HG03135 (cell line): ENCODE measurements around the gene CCDC192.
"Not testable (repeated sequence)": the region's sequence is repeated elsewhere in the genome, so short reads cannot be mapped to it uniquely, and the experiment has no call there.

ENCODE experiments used
- ATAC-seq: cut with Tn5 transposase; IDR thresholded peaks from one replicate; pipeline ENCODE4 v1.9.1; 2021; ENCODE audit warnings: mild to moderate bottlenecking, moderate library complexity; ENCODE audit not compliant: unreplicated experiment

The CCDC192 gene, protein sequence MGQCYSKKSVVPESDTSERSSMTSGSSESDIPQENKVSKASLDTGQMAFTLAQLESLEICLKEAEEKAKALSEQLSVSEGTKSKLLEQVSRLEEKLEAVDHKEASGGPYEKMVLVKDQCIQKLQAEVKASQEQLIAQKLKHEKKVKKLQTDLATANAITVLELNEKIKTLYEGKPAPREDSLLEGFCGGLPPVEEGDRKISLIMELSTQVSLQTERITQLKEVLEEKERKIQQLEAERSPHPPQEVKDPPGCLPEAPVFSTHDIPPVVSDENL

DNA sequence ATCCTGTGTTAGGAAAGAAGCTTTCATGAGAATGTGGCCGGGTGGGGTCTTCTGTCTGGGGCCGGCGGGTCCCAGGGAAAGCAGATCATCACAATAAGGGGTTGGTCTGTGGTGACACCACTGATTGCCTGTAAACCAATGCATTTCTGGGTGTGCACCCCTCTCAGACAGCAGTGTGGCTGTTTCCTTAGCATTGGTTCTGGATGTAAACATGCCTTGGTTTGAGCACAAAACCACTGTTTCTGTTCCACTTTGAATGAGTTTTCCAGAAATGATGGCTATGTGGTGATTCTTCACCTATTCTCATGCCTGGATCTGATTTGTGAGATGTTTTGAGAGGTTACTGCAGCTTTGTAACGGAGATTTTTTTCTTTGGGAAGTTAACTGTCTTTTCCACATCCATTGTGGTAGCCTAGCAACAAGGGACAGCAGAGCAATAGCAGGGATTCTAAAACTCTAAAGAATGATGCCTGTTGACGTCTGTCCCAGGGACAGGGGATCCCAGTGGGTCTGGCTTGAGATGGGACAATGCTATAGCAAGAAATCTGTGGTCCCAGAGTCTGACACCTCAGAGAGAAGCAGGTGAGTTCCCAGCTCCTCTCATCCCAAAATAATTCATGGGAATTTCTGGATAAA, at the start of gene CCDC192:
Gene CCDC192 (plus strand): TSS at position 466 of the 636 bp plus-strand sequence. CDS start 55 bp downstream, at position 521.
- no peak for ATAC-seq

DNA sequence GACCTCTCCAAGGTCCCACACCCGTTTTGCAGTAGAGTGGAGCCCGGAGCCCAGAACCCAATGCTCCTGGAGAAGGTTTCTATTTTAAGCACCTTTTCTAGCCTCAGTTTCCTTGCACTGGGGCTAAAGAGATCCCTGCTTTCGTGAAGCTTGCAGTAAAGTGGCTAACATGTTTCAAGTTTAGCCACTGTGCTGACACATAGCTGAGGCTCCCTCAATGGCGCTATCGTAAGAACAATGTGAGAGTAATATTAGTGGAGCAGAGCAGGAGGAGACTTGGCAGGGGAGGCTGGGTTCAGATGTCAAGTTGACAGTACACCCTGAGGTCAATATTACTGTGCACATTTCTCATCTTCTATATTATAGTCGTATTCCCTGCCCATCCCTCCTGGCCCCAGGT, 46.4 kb upstream of the CCDC192 start:
- ATAC-seq = no peak

DNA sequence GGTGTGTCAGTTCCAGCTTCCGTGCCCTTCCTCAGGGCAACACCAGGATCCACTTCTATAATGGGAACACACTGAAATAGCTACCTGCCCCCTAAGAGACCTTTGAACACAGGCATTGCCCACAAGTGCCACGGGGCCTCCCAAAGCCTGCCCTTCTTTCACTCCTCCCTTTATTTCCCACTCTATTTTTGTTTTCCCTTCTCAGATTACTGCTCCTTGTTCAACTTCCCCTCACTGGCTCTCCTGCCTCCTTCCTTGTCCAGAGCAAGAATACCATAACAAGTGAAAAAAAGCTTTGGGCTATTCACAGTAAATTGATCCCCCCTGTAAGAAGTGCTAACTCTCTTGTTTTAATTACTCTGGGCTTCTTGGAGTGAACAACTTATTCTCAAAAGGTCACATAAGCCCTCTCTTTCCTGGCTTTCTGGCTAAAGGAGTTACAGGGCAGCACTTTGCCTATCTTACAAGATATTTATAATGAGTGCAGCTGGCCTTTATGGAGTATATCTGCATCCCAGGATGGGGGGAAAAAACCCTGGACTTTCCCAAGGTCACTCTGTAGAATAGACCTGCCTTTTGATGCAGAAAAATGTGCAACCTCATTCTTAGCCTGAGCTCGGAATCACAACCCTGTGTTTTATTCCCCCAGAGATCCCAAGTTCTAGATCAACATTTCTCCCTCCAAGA, 43.0 kb upstream of the CCDC192 start:
- no peak for ATAC-seq

DNA sequence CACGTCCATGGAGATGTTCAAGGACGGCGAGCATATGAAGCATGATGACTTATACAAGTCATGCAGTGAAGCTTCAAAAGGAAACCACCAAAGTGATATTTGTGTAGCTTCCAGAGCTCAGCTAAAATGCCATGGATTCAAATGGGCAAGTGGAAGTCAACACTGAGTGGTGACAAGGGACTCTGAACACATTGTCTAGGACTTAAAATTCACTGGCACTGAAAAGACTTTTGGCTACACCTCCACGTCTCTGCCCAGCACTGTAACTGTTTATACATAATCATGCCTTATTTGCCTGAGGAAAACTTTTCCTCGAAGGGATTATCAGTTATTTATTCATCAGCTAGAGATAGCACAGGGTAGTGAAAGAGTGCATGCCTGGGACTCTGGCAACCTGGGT, 39.1 kb upstream of the CCDC192 start:
- ATAC-seq = no peak

DNA sequence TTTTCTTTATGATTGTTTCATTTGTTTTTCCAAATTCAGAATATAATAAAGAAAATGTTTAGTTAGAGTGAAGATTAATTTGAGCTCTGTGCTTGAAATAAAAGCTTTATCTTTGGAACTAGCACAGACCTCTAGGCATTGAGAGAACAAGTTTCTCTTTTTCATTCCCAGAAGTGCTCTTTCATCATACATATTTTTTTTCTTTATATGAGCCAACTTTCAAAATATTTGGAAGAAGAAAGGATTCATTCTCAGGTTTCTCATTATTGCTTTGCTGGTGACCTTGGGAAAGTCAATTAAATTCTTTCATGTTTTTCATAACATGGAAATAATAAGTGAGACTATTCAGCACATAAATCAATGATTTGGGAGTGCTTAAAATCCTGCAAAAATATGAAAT, 37.5 kb upstream of the CCDC192 start:
- ATAC-seq = no peak

DNA sequence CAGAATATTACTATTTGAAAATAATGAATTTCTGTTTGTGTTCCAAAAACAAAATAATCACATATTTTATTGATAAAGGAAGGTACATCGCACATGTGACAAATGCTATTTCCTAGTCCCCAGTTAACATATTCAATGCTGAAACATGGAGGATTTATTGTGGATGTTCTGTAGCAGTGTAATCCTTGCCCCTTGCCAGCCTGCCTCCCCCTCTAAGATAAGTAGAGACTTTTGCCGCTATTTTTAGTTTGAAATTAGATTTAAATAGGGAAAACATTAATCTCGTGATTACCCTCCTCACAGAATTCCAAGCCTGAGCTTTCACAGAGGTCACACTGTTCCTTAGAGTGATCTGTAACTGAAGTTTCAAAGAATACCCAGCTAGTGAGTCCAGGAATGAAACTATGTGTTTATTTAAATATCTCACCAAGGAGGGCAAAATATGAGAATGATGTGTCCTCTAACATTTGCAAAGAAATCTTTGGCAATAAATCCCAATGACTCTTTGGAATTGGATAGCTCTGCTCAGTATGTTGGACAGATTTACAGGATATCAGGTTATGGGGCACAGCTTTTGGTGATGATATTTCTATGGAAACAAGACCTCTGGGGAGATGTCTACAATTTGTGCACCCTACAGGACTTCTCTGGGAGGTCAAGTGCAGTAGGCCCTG, 37.0 kb upstream of the CCDC192 start:
- ATAC-seq = no peak

DNA sequence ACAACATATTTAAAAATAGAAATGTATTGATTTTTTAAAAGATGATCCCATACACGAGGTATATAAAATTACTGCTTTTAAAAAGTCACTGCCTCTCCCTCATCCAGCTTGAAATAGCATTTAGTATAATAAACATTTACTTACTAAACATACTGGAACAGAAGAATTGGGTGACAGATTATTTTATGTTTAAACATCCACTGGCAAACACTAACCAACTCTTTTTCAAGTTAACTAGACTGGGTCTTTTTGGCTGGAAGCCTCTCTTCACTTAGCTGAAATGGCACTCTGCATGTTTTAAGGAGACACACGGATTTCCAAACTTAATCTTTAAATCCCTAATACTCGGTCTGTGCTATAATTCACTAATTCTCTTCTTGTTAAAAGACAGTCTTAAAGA, 35.3 kb upstream of the CCDC192 start:
- ATAC-seq = no peak

DNA sequence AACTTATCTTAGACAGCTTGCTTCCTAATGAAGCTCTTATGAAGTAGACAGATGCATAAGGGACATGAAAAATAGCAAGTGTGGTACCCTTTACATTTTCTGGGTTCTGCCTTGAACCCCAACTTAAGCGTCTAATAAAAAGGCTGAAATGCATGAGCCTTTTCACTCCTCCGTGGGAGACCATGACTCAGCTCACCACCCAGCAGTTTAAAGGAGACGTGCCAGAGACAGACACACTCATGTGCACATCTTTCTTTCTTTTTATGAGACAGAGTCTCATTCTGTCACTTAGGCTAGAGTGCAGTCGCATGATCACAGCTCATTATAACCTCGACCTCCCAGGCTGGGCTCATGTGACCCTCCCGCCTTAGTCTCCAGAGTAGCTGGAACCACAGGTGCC, 32.0 kb upstream of the CCDC192 start:
- no peak for ATAC-seq

DNA sequence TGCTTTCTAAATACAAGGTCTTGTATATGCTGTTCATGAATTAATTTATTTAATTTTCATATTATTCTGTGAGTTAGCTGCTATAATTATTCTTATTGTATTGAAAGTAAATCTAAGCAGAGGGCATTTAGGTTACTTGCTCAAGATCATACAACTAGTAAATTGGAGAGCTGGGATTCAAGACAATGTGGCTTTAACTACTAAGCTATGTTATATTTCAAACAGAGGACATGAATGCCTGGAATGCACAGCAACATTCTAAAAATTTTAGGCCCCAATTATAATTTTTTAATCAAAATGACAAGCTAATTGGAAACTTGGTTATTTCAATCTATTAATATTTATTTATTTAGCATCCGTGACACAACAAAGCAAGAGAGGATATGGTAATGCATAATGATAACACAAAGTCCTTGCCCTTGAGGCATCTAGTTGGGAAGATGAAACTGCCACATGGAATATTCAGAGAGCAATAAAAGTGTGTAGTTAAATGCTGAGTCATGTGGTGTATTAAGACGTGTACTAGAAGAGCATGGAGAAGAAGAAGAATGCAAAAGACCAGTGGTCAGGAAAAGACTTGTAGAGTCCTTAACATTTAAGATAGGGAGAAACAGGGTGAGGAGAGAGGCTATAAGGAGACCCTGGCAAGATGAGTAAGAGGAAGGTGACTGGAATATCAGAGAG, 29.9 kb upstream of the CCDC192 start:
- ATAC-seq = no peak

DNA sequence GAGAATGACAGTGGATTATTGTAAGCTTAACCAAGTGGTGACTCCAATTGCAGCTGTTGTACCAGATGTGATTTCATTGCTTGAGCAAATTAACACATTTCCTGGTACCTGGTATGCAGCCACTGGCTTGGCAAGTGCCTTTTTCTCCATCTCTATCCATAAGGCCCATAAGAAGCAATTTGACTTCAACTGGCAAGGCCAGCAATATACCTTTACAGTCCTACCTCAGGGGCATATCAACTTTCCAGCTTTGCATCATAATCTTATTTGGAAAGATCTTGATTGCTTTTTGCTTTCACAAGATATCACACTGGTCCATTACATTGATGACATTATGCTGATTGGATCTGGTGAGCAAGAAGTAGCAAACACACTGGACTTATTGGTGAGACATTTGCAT, 26.2 kb upstream of the CCDC192 start:
- ATAC-seq = not testable (repeated sequence)

DNA sequence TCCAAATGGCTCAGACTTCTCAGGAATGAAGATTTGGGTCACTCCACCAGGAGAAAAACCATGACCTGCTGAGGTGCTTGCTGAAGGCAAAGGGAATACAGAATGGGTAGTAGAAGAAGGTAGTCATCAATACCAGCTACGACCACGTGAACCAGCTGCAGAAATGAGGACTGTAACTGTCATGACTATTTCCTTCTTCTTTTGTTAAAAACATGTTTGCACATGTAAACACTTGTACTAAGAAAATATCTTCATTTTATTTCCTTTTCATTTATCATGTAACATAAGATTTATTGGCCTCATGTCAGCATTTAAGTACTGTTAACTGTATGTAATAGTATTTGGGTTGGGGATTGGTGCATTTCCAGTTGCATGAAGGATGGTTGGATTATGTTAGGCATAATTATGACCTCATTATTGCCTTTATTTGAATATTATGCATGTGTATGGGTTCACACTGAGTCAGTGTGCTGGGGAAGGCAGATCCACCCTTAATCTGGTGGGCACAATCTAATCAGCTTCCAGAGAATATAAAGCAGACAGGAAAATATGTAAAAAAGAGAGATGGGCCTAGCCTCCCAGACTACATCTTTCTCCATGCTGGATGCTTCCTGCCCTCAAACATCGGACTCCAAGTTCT, 23.4 kb upstream of the CCDC192 start:
- not testable (repeated sequence) for ATAC-seq

DNA sequence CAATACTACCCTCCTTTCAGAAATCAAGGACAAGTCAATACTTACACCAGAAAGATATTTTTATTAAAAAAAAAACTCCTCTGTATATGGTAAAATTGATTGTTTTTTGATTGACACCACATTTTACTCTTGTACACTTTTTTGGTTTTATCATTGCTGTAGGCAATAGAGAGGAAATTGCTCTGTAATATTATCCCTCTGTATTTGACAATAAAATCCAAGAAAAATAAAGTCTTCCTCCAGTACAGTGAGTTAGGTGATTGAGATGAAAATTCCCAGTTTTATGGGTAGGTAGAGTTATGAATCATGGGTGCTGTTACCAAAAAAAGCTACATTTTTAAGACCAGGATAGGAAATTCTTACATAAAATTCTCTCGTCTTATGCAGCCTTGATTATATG, 22.6 kb upstream of the CCDC192 start:
- ATAC-seq = no peak

DNA sequence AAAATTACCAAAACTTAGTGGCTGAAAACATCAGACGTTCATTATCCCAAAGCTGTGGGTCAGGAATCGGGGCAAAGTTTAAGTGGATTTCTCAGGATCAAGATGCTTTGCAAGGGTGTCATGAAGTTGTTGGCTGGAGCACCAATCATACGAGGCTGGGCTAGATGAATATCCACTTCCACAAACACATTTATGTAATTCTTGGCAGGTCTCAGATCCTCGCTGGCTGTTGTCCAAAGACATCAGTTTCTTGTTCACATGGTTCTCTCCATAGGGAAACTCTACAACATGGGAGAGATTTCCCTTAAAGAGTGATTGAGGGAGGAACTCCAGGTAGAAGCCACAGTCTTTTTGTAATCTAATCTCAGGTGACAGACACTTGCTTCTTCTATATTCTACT, 20.2 kb upstream of the CCDC192 start:
- ATAC-seq = no peak

DNA sequence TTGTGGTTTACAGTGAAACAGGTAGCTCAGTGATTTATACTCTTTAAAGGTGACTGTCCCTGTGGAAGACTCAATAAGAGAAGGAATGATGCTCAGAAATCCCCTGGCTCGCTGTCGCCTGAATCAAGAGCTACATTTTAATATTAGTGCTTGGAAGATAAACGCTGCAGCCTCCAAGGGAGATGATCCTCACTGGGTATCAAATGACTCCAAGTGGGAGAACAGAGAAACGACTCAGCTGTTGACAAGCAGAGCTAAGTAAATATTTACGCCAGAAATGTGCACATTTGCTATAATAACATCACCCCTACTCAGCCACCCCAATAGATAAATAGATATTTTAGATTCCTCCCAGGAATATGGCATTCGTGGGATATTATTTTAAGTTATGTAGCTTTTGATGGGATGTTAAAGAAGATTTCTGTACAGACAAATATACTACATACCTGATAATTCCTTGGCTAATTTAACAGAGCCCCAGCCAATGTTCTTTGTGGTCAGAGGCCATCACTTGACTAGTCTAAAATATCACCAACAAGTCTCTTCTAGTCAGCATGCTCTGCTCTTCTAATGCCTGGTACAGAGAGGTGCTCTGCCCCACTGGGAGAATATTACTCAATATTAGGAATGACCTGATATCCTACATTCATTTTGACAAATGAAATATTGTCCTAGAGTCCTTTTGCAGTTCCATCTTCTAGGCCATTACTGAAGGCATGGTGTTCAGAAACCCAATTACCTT, 18.3 kb upstream of the CCDC192 start:
- no peak for ATAC-seq

DNA sequence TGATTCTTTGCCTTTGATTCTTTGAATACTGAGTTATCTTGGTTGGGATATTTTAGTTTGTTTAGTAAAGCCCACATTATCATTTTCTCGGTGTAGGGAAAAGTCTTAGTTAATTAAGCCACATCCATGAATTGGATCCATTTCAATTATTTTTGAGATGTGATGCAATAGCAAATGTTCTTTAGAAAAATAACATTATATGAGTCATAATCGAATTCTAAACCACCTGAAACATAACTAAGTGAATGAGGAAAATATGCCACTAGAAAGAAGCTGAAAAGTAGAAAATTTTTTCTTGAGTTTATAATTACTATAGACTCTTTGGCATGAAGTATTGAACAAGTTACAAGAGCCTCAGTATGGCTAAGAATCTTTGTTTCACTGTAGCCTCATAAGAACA, 17.5 kb upstream of the CCDC192 start:
- ATAC-seq = no peak

DNA sequence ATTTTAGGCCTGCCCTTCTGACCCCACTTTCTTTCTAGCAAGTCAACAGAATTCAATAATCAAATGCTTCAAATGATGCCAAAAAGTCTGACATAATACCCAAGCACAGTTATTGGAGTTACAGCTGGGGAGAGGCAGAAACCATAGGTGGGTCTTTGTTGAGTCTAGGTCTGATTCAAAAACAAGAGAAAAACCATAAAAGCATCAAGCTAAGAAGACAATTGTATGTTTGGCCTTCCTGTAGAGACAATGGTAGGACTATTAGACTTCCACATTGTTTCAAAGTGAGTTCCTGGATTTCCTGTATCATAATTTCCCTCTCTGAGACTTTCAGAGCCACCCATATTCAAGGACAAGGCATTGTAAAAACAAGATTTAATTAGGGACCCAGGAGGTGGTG, 16.8 kb upstream of the CCDC192 start:
- no peak for ATAC-seq

DNA sequence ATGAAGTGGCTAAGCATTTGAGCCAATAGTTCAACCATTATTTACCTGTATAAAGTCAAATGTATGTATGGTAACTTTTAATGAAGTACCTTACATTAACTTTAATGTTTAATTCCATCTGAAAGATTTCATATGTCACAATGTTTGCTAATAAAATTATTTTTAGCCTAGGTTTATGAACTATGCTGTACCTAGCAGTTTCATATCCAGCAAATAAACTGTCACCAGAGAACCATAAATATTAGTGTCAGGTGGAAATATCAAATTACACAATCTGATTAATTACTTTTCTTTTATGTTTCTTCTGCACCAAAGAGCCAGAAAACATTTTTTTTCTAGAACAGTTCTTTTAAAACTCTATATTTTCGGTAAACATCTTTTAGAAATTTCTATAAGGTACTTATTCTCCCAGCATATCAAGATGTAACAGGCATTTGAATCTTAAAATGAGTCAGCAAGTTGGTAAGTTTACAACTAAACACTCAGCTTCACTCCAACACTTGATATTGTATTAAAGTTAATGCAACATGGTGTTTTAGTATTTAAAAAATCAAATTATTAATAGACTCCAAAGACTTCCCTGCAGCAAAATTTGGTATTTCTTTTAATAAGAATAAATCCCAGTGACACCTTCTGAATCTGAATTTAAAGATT, 8.5 kb upstream of the CCDC192 start:
- ATAC-seq = no peak

DNA sequence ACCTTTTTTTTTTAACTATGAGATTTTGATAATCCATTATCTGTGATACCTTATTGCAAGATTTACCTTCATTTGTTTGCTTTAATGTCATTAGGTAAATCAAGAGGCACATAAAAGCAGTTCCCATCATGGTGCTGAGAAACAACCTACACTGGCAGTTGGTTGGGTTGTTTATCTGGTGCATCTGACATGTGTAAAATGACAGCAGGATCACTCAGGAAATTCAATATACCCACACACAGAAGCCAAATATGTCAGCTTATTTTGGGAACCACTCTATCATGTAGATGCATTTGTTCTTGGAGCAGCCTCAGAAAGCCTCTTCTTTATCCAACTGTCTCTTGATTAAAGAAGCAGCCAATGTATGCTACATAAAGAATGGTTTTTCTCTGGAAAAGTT, 7.8 kb upstream of the CCDC192 start:
- ATAC-seq = no peak

DNA sequence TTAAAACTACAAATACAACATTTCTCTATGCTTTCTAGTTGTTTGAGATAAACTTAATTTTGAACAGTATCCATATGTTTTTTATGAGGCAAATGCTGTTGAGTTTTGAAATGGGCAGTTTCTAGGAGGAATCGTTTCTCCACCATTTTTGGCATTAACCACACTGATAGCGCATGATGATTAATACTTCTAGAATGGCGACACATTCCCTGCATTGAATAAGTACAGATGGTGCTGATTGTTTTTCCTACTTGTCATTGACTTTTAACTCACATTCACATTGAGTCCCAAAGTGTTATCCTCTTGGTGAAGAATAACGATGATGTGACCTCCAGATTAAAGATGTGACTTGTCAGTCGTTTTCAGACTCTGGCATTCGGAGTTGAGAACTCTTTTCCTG, 6.5 kb upstream of the CCDC192 start:
- no peak for ATAC-seq
